Right cardiac atrium (tissue), 5 donors: ENCODE data around the gene CARMIL1. TPM values are rescaled to one million over a fixed set of nuclear protein-coding genes. Genes with fewer than 3 reads are reported as not detected.

Experiments used
- ATAC-seq, 2 donors: fragments of 200-7000 bp; cut with Tn5 transposase; one replicate each; pipeline versions ENCODE4 v1.8.0 to v1.9.1; 2020; ENCODE audit warnings: moderate library complexity in 2 of 2, mild to moderate bottlenecking in 1 of 2
- DNase-seq, 3 donors: peaks; one replicate each; pipeline ENCODE4 v3.0.0-alpha.2; 2020
- H3K27ac ChIP-seq: one replicate; pipeline ENCODE4 v1.5.1; 2013; ENCODE audit warnings: mild to moderate bottlenecking, low read length, control low read depth, moderate library complexity
- H3K27me3 ChIP-seq: one replicate; pipeline ENCODE4 v1.6.1; 2013; ENCODE audit not compliant: control insufficient read depth, insufficient read depth
- H3K4me1 ChIP-seq: one replicate; pipeline ENCODE4 v1.6.1; 2013; ENCODE audit warnings: low read length; ENCODE audit not compliant: control insufficient read depth, insufficient read depth
- H3K4me3 ChIP-seq: one replicate; pipeline ENCODE4 v1.5.1; 2013; ENCODE audit warnings: low read length, control low read depth
- H3K9me3 ChIP-seq: one replicate; pipeline ENCODE4 v1.6.1; 2013; ENCODE audit warnings: low read length; ENCODE audit not compliant: control insufficient read depth
- WGBS: extraction: QIAGEN DNeasy Blood & Tissue Kit; methylation state at CpG from one replicate; pipeline ENCODE4 v1.1.7; 2013; 5-methylcytosine and 5-hydroxymethylcytosine counted together
- intact Hi-C, 4 donors: fragments of 100-400 bp; cut with DNase I; formaldehyde crosslinking; loops; one replicate each; pipeline versions ENCODE4 v1.11.0 to v1.14.0; 2022 to 2023
- polyA plus RNA-seq: library from polyadenylated mRNA; stranded (reverse); fragments of 200-250 nt; gene quantifications from one replicate; pipeline ENCODE4 v1.2.3, GENCODE V29; 2013
- total RNA-seq, 4 donors: library from RNA; stranded (reverse); fragmentation: NEBNext Ultra II Directional; extraction: Animal tissue kit (Norgen Biotek cat#: 25700); gene quantifications; one replicate each; pipeline ENCODE4 v1.2.1, GENCODE V29; 2021
- donor health status: healthy with polysubstance abuse.
- donor health status: DM: no; HTN: yes; CAD: no.
- donor health status: DM: no; HTN: no; CAD: no.
- donor health status: DM: no; HTN: yes; CAD: no; lungs with severe emphysema.
- donor health status: DM: yes; HTN: yes; CAD: no.

CARMIL1 gene
- total and polyA plus RNA-seq, 5 donors: 9.5 to 19.8 (median 17.7) TPM

GRCh38 chr6:25277386-25277785, 1.8 kb upstream of the CARMIL1 start:
- Histone ChIP-seq H3K27ac (no peak overlapping the region), H3K27me3 (no peaks in the 10 kb centered on the region), H3K4me1 (no peaks in the 10 kb centered on the region), H3K9me3 (no peaks in the 10 kb centered on the region), H3K4me3 (no peak overlapping the region)
- no peak for ATAC-seq
- 86% methylated on average over 1 of the region's 1 CpG for WGBS
- DNase-seq: no peak
- intact Hi-C loops: loop anchor here in 2 of 4 donors (5.0 kb wide), 1 partner anchor 210 kb away; no protein-coding TSS in a partner anchor

DNA sequence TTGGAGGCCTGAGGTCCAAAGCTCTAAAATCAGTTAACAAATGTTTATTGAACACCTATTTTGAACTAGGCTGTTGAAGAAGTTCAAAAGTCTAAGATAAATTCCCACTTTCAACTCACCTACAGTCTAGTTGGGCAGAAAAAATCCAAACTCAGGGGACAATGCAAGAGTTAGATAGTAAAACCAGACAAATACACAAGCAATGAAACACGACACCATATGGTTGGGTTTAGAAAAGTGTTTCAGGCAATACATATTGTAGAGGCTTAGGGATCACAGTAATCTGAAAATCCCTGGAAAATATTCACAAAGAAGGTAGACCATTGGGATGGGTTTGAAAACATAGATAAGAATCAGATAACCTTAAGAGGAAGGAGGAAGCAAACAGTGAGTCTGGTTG, 1.3 kb upstream of the CARMIL1 start:
- 96% methylated on average over 1 of the region's 1 CpG for WGBS
- ATAC-seq (no peak), DNase-seq (no peak)
- no peak overlapping the region for H3K27ac ChIP-seq
- intact Hi-C loops: loop anchor here (2.0 to 5.0 kb wide), 3 partner anchors 209 to 213 kb away; no protein-coding TSS in a partner anchor
- H3K9me3 ChIP-seq: no peaks in the 10 kb centered on the region
- H3K4me3 ChIP-seq: no peak overlapping the region
- H3K4me1 ChIP-seq: no peaks in the 10 kb centered on the region
- H3K27me3 ChIP-seq: no peaks in the 10 kb centered on the region

DNA sequence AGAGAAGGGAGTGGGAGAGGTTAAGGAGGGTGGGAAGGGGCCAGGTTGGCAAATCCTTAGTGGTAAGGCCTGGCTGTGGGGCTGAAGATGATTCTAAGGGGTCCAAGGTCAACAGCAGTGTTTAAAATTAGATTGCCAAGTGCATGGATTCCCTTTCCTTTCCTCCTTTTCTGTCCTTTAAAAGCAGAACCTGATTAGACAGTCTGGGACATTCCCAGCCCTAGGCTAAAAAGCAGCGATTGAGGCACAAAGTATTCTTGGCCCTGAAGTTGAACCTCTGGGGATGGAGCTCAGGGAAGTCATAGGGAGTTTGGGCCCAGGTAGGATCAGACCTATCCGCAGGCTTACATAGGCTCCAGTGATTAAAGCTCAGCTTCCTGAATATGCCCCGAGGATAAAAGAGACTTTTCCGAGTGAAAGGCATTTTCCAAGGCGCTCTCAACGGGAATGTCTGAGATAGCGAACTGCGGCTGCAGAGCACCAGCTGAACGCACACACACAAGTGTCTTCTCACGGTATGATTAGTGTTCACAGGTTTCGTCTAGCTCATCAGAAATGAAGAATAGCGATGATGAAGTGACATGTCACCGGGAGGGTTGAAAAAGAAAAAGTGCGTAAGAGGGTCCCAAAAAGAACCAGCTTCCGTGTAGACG, 787 bp upstream of the CARMIL1 start:
- intact Hi-C loops: loop anchor here (2.0 to 5.0 kb wide), 3 partner anchors 209 to 212 kb away; no protein-coding TSS in a partner anchor
- no peaks in the 10 kb centered on the region for H3K27me3 ChIP-seq
- WGBS: 6% methylated on average over 16 of the region's 16 CpGs
- H3K4me1 ChIP-seq: peaks cover under 1% of the 10 kb centered on the region
- no peak overlapping the region for H3K27ac ChIP-seq
- ATAC-seq (peak; percentile 1 to 6), DNase-seq (no peak)
- peak overlapping the region; percentile 69 for H3K4me3 ChIP-seq
- H3K9me3 ChIP-seq: no peaks in the 10 kb centered on the region

DNA sequence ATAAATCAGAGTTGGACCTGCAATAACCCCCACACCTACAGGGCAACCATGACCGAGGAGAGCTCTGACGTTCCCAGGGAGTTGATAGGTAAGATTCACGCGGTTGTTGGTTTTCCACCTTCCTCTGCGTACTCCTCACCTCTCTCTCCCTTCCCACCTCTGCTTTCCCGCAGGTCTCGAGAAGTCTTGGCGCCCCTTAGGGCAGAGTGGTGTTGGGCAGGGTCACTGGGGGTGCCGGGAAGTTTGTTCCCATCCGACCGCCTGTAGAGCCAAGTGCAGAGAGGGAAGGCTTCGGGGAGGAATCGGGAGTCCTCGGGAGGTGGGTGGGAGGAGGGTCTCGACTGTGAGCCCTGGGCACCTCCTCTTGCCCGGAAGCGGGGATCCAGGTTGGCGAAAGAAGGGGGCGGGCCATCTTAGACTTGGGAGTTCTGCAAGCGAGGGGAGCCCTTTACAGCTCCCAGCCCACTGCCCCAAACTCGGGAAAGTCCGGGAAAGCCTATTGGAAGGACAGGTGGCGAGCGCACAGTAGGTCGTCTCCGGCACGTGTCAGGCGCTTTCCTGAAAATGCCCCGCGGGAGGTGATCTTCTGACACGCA, 672 bp downstream of the CARMIL1 start:
- Histone ChIP-seq H3K4me1 (peaks cover 3% of the 10 kb centered on the region), H3K27ac (peak overlapping the region; percentile 40), H3K27me3 (no peaks in the 10 kb centered on the region), H3K4me3 (peak overlapping the region; percentile 69), H3K9me3 (no peaks in the 10 kb centered on the region)
- intact Hi-C loops: loop anchor here (2.0 to 10.0 kb wide), 4 partner anchors 135 to 211 kb away; no protein-coding TSS in a partner anchor
- under 1% methylated on average over 31 of the region's 31 CpGs for WGBS
- peak; percentile 12 to 33 for ATAC-seq
- peak; percentile 22 to 72 (median 63) for DNase-seq

GRCh38 chr6:25280344-25281074, 1.3 kb downstream of the CARMIL1 start:
- 5% methylated on average over 13 of the region's 13 CpGs for WGBS
- no peaks in the 10 kb centered on the region for H3K9me3 ChIP-seq
- no peaks in the 10 kb centered on the region for H3K27me3 ChIP-seq
- ATAC-seq (peak in 1 of 2 donors; percentile 4), DNase-seq (no peak)
- peak overlapping the region; percentile 69 for H3K4me3 ChIP-seq
- peaks cover 3% of the 10 kb centered on the region for H3K4me1 ChIP-seq
- H3K27ac ChIP-seq: peak overlapping the region; percentile 72
- intact Hi-C loops: loop anchor here in 1 of 4 donors (10.0 kb wide), 1 partner anchor 134 kb away; no protein-coding TSS in a partner anchor

GRCh38 chr6:25286891-25287290, 7.7 kb downstream of the CARMIL1 start:
- Histone ChIP-seq H3K9me3 (no peaks in the 10 kb centered on the region), H3K27me3 (no peaks in the 10 kb centered on the region), H3K4me1 (peaks cover 10% of the 10 kb centered on the region), H3K4me3 (no peak overlapping the region), H3K27ac (no peak overlapping the region)
- intact Hi-C loops: loop anchor here in 1 of 4 donors (10.0 kb wide), 1 partner anchor 128 kb away; no protein-coding TSS in a partner anchor
- no peak for DNase-seq
- ATAC-seq: no peak
- WGBS: 85% methylated on average over 2 of the region's 2 CpGs

GRCh38 chr6:25287941-25288340, 8.8 kb downstream of the CARMIL1 start:
- intact Hi-C loops: loop anchor here in 1 of 4 donors (10.0 kb wide), 1 partner anchor 127 kb away; no protein-coding TSS in a partner anchor
- ATAC-seq: no peak
- 81% methylated on average over 6 of the region's 6 CpGs for WGBS
- Histone ChIP-seq H3K4me3 (no peak overlapping the region), H3K27me3 (no peaks in the 10 kb centered on the region), H3K9me3 (no peaks in the 10 kb centered on the region), H3K27ac (no peak overlapping the region), H3K4me1 (peaks cover 12% of the 10 kb centered on the region)
- DNase-seq: no peak

DNA sequence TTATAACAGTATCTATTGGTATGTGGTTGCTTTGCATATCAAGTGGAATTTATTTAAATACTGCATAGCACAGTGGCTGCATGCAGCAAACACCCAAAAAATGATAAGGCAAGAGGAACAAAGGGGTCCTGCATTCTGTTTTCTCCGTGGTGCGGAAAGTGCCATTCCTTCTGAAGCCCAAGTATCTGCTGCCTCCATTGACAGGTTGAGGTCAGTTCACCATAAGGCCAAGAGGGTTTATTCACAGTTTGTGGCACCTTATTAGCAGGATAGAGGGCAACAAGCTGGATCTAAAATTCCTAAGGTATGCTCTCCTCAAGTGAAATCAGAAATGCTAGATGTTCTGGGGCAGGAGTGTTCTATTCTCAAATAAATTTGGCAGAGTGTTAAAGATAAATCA, 9.3 kb downstream of the CARMIL1 start:
- Histone ChIP-seq H3K9me3 (no peaks in the 10 kb centered on the region), H3K4me1 (peaks cover 10% of the 10 kb centered on the region), H3K27ac (no peak overlapping the region), H3K27me3 (no peaks in the 10 kb centered on the region), H3K4me3 (no peak overlapping the region)
- WGBS: 74% methylated on average over 2 of the region's 2 CpGs
- intact Hi-C loops: loop anchor here in 1 of 4 donors (10.0 kb wide), 1 partner anchor 126 kb away; no protein-coding TSS in a partner anchor
- ATAC-seq: no peak
- no peak for DNase-seq

DNA sequence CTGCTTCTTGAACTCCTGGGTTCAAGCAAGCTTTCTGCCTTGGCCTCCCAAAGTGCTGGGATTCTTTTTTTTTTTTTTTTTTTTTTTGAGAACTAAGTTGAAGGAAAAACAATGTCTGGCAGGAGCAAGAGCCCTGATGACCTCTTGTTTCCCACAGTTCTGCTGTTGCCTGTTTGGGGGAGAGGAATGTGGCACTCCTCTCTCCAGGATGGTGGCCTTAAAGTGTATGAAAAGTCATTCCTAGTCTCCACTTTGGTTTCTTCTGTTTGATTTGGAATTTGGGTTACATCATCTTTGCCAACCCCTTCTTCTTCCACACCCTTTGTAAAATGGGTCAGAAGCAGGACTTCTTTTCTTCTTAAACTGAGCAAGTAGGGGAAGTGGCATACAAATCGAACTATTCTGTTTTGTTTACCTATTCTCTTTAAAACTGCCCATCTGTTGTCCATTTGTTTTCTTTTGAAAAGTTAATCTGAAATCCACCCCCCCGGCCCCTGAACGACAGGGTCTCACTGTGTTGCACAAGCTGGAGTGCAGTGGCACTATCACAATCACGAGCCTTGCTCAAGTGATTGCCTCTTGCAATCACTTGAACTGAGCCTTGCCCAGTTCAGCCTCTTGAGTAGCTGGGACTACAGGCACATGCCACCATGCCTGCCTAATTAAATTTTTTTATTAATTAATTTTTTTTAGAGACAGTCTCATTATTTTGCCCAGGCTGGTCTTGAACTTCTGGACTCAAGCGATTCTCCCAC, 11.3 kb downstream of the CARMIL1 start:
- intact Hi-C loops: no loop called here
- H3K9me3 ChIP-seq: no peaks in the 10 kb centered on the region
- no peaks in the 10 kb centered on the region for H3K27me3 ChIP-seq
- no peak overlapping the region for H3K27ac ChIP-seq
- 67% methylated on average over 5 of the region's 5 CpGs for WGBS
- DNase-seq (no peak), ATAC-seq (peak; percentile 36 to 48)
- peaks cover 10% of the 10 kb centered on the region for H3K4me1 ChIP-seq
- H3K4me3 ChIP-seq: no peak overlapping the region

GRCh38 chr6:25292384-25292783, 13.2 kb downstream of the CARMIL1 start:
- Histone ChIP-seq H3K4me1 (peaks cover 17% of the 10 kb centered on the region), H3K27ac (no peak overlapping the region), H3K4me3 (no peak overlapping the region), H3K9me3 (no peaks in the 10 kb centered on the region), H3K27me3 (no peaks in the 10 kb centered on the region)
- DNase-seq: no peak
- no peak for ATAC-seq
- 87% methylated on average over 4 of the region's 4 CpGs for WGBS
- intact Hi-C loops: no loop called here
